HG03060 (cell line): ENCODE results near the gene NTN4.
"Not testable (repeated sequence)": the region's sequence is repeated elsewhere in the genome, so short reads cannot be mapped to it uniquely, and the experiment has no call there.

Experiments
- ATAC-seq: cut with Tn5 transposase; IDR thresholded peaks from one replicate; pipeline ENCODE4 v1.9.1; 2021; ENCODE audit warnings: low read depth, moderate number of reproducible peaks; ENCODE audit not compliant: unreplicated experiment

Gene NTN4

GRCh38 chr12:95802482-95803270 lies 12.1 kb upstream of the NTN4 start:
- ATAC-seq: no peak

GRCh38 chr12:95796982-95797289 lies 6.4 kb upstream of the NTN4 start:
- ATAC-seq: no peak

GRCh38 chr12:95796225-95796981 lies 5.8 kb upstream of the NTN4 start:
- ATAC-seq: no peak

- ATAC-seq: no peak
Measured at GRCh38 chr12:95790917-95791849, 619 bp upstream of the NTN4 start.

GRCh38 chr12:95789126-95790032 lies 1.2 kb downstream of the NTN4 start:
- no peak for ATAC-seq

GRCh38 chr12:95788637-95789036 lies 1.9 kb downstream of the NTN4 start:
- no peak for ATAC-seq

- no peak for ATAC-seq
Measured at GRCh38 chr12:95787274-95787818, 3.2 kb downstream of the NTN4 start.

GRCh38 chr12:95784915-95785314 lies 5.6 kb downstream of the NTN4 start:
- ATAC-seq: no peak

- ATAC-seq: no peak
Measured at GRCh38 chr12:95784286-95784685, 6.3 kb downstream of the NTN4 start.

GRCh38 chr12:95775466-95775865 lies 15.1 kb downstream of the NTN4 start:
- ATAC-seq: not testable (repeated sequence)

GRCh38 chr12:95774311-95775045 lies 16.1 kb downstream of the NTN4 start:
- ATAC-seq: no peak

- ATAC-seq: no peak
Measured at GRCh38 chr12:95773320-95773719, 17.2 kb downstream of the NTN4 start.

GRCh38 chr12:95767703-95768102 lies 22.9 kb downstream of the NTN4 start:
- ATAC-seq: no peak

- no peak for ATAC-seq
Measured at GRCh38 chr12:95766356-95767019, 24.1 kb downstream of the NTN4 start.

- ATAC-seq: no peak
Measured at GRCh38 chr12:95764848-95765247, 25.7 kb downstream of the NTN4 start.

GRCh38 chr12:95763809-95764253 lies 26.7 kb downstream of the NTN4 start:
- ATAC-seq: no peak

GRCh38 chr12:95762123-95762785 lies 28.3 kb downstream of the NTN4 start:
- no peak for ATAC-seq

- ATAC-seq: no peak
Measured at GRCh38 chr12:95760371-95760770, 30.2 kb downstream of the NTN4 start.
